CMK (cell line): ENCODE data around the gene SENP1.

ENCODE experiments used
- DNase-seq: peaks from one replicate; pipeline ENCODE4 v3.0.0-alpha.2; 2010; ENCODE audit warnings: low read depth

The SENP1 gene

GRCh38 chr12:48000878-48001504, 104.9 kb downstream of the SENP1 start:
- DNase-seq = no peak

GRCh38 chr12:47999816-48000215, 106.1 kb downstream of the SENP1 start:
- no peak for DNase-seq

GRCh38 chr12:47997321-47997720, 108.6 kb downstream of the SENP1 start:
- DNase-seq = no peak

GRCh38 chr12:47995981-47996401, 109.9 kb downstream of the SENP1 start:
- DNase-seq = no peak

- DNase-seq = no peak
Measured at GRCh38 chr12:47993491-47993890, 112.4 kb downstream of the SENP1 start.
